Mesenchymal stem cell (in vitro differentiated cells and primary cell): ENCODE results near the gene RNF114.

ENCODE experiments used
- DNase-seq: peaks from one replicate; pipeline ENCODE4 v3.0.0-alpha.2; 2013
- H2AFZ ChIP-seq: one replicate; pipeline ENCODE4 v1.6.1; 2013; ENCODE audit warnings: low read depth, mild to moderate bottlenecking, control low read depth, inconsistent platforms, low read length, moderate library complexity
- H2AK5ac ChIP-seq: 2 replicates; pipeline ENCODE4 v1.6.1; 2013; ENCODE audit warnings: low read length, moderate library complexity, mild to moderate bottlenecking, inconsistent platforms; ENCODE audit not compliant: severe bottlenecking
- H2BK120ac ChIP-seq: one replicate; pipeline ENCODE4 v1.6.1; 2013; ENCODE audit warnings: low read depth, mild to moderate bottlenecking, inconsistent platforms, low read length, moderate library complexity
- H2BK12ac ChIP-seq, 2 experiments: one replicate each; pipeline ENCODE4 v1.6.1; 2013; ENCODE audit warnings: inconsistent platforms in 2 of 2, low read length in 2 of 2, mild to moderate bottlenecking in 2 of 2, moderate library complexity in 2 of 2, control low read depth in 1 of 2
- H2BK15ac ChIP-seq: one replicate; pipeline ENCODE4 v1.6.1; 2013; ENCODE audit warnings: mild to moderate bottlenecking, low read depth, inconsistent platforms; ENCODE audit not compliant: poor library complexity, severe bottlenecking
- H2BK5ac ChIP-seq: 2 replicates; pipeline ENCODE4 v1.6.1; 2013; ENCODE audit warnings: low read depth, mild to moderate bottlenecking, low read length, control low read depth, inconsistent platforms; ENCODE audit not compliant: poor library complexity, severe bottlenecking
- H3K14ac ChIP-seq, 2 experiments: one replicate each; pipeline ENCODE4 v1.6.1; 2013; ENCODE audit warnings: inconsistent platforms in 2 of 2, low read length in 2 of 2, control low read depth in 1 of 2, mild to moderate bottlenecking in 1 of 2, moderate library complexity in 1 of 2
- H3K18ac ChIP-seq, 2 experiments: one replicate each; pipeline ENCODE4 v1.6.1; 2013; ENCODE audit warnings: inconsistent platforms in 2 of 2, low read length in 2 of 2, control low read depth in 1 of 2, low read depth in 1 of 2, mild to moderate bottlenecking in 1 of 2
- H3K23ac ChIP-seq, 2 experiments: one replicate each; pipeline ENCODE4 v1.6.1; 2013; ENCODE audit warnings: inconsistent platforms in 2 of 2, low read length in 2 of 2, mild to moderate bottlenecking in 2 of 2, moderate library complexity in 2 of 2, control low read depth in 1 of 2
- H3K27ac ChIP-seq: 2 replicates; pipeline ENCODE4 v1.5.1; 2013; ENCODE audit warnings: mild to moderate bottlenecking, moderate library complexity, low read length, control low read depth, inconsistent platforms; ENCODE audit not compliant: poor library complexity, severe bottlenecking
- H3K27me3 ChIP-seq, 2 experiments: 2 replicates each; pipeline versions ENCODE4 v1.6.1 to v1.7.0; 2013; ENCODE audit warnings: low read length in 2 of 2, mild to moderate bottlenecking in 2 of 2, moderate library complexity in 2 of 2, control low read depth in 1 of 2, inconsistent platforms in 1 of 2; ENCODE audit not compliant: control insufficient read depth in 1 of 2, insufficient read depth in 1 of 2
- H3K36me3 ChIP-seq, 2 experiments: 2 replicates each; pipeline versions ENCODE4 v1.6.1 to v1.7.0; 2013; ENCODE audit warnings: low read length in 2 of 2, control low read depth in 1 of 2, inconsistent platforms in 1 of 2, low read depth in 1 of 2, mild to moderate bottlenecking in 1 of 2; ENCODE audit not compliant: insufficient read depth in 2 of 2, control insufficient read depth in 1 of 2
- H3K4ac ChIP-seq, 2 experiments: one replicate each; pipeline ENCODE4 v1.6.1; 2013; ENCODE audit warnings: inconsistent platforms in 2 of 2, low read length in 2 of 2, mild to moderate bottlenecking in 2 of 2, moderate library complexity in 2 of 2, control low read depth in 1 of 2, low read depth in 1 of 2
- H3K4me1 ChIP-seq: 2 replicates; pipeline ENCODE4 v1.6.1; 2013; ENCODE audit warnings: low read depth, low read length, control low read depth; ENCODE audit not compliant: control insufficient read depth, insufficient read depth
- H3K4me2 ChIP-seq: 2 replicates; pipeline ENCODE4 v1.6.1; 2013; ENCODE audit warnings: low read length, mild to moderate bottlenecking, inconsistent platforms; ENCODE audit not compliant: poor library complexity, severe bottlenecking
- H3K4me3 ChIP-seq, 2 experiments: 2 replicates each; pipeline versions ENCODE4 v1.5.1 to v1.7.0; 2013; ENCODE audit warnings: low read length in 2 of 2, mild to moderate bottlenecking in 2 of 2, control low read depth in 1 of 2, low read depth in 1 of 2; ENCODE audit not compliant: insufficient read depth in 1 of 2
- H3K79me1 ChIP-seq: replicated peaks from 2 replicates; pipeline ENCODE4 v1.6.1; 2013; ENCODE audit warnings: mild to moderate bottlenecking, control low read depth, low read length, inconsistent platforms; ENCODE audit not compliant: poor library complexity, severe bottlenecking
- H3K9ac ChIP-seq: 2 replicates; pipeline ENCODE4 v1.7.0; 2013; ENCODE audit warnings: mild to moderate bottlenecking, low read length, moderate library complexity
- H3K9me3 ChIP-seq: 2 replicates; pipeline ENCODE4 v1.7.0; 2013; ENCODE audit warnings: mild to moderate bottlenecking, low read length; ENCODE audit not compliant: control insufficient read depth
- H4K8ac ChIP-seq: one replicate; pipeline ENCODE4 v1.6.1; 2013; ENCODE audit warnings: inconsistent platforms, mild to moderate bottlenecking, low read length, moderate library complexity
- H4K91ac ChIP-seq: one replicate; pipeline ENCODE4 v1.6.1; 2013; ENCODE audit warnings: mild to moderate bottlenecking, low read length, inconsistent platforms
- WGBS: methylation state at CpG from one replicate; pipeline ENCODE4 v1.1.7; 2013; ENCODE audit warnings: mixed read lengths; 5-methylcytosine and 5-hydroxymethylcytosine counted together

The RNF114 gene

GRCh38 chr20:49935746-49936152, 448 bp upstream of the RNF114 start:
- no peak for DNase-seq
- Histone ChIP-seq H3K9me3 (no peaks in the 10 kb centered on the region), H3K4ac (no peak overlapping the region), H2BK15ac (peak overlapping the region; percentile 45), H2BK5ac (no peak overlapping the region), H4K8ac (no peak overlapping the region), H2AK5ac (no peak overlapping the region), H3K18ac (peak overlapping the region; percentile 68 to 70), H3K4me3 (peak overlapping the region in 1 of 2 experiments; percentile 100), H4K91ac (no peak overlapping the region), H2BK12ac (peak overlapping the region; percentile 28 to 87), H3K27me3 (no peaks in the 10 kb centered on the region), H2AFZ (no peak overlapping the region), H3K23ac (no peak overlapping the region), H3K4me2 (peak overlapping the region; percentile 71), H2BK120ac (no peak overlapping the region), H3K4me1 (peaks cover 13% of the 10 kb centered on the region), H3K27ac (no peak overlapping the region), H3K79me1 (no peaks in the 10 kb centered on the region), H3K9ac (peak overlapping the region; percentile 84), H3K36me3 (peaks cover 1 to 6% of the 10 kb centered on the region in 2 experiments), H3K14ac (no peak overlapping the region)
- 82% methylated on average over 14 of the region's 21 CpGs for WGBS

DNA sequence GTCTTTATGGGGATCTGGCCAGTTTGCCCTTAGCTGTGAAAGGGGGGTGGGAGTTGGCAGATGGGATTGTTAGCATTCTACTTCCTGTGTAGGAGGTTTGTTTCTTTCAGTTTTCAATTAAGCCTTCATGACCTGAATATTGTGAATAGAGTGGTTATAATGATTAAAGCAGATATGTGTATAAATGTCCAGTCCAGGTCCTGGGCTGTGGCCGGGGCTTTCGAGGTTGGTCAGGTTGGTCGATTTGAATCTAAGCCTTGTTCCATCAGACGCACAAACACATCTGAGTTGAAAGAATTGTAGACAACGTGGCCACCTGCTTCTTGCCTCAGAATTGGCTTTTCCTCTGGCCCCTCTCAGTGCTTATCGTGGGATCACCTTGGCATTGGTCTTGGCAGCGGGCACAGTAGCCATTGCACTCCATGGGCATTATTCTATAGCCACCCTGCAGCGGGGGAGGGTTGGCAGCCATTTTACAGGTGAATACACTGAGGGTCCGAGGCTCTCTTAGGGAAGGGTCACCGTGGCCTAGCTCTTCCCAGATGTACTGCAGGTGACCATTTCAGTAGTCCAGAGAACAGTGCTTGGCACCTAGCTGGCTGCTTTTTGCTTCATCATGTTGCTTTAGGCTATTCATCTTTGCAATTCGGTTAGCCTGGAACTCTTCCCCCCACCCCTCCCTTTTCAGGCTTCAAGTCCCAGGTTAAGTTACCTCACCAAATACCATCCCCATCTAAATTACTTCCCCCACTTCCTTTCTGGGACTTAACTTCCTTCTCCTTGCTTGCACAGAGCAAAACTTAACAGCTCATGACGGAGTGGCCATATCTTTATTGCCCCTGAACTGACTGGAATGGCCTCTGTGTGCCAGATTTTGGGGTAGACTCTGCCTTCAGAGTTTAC, 1.1 kb downstream of the RNF114 start:
- H2AK5ac ChIP-seq: no peak overlapping the region
- H3K4me1 ChIP-seq: peaks cover 13% of the 10 kb centered on the region
- WGBS: 14% methylated on average over 12 of the region's 12 CpGs
- peak overlapping the region; percentile 48 for H3K27ac ChIP-seq
- no peak overlapping the region for H3K23ac ChIP-seq
- no peak overlapping the region for H4K8ac ChIP-seq
- no peak overlapping the region for H2BK15ac ChIP-seq
- H3K18ac ChIP-seq: peak overlapping the region in 1 of 2 experiments; percentile 89
- H2BK5ac ChIP-seq: no peak overlapping the region
- H3K9me3 ChIP-seq: no peaks in the 10 kb centered on the region
- no peak overlapping the region for H2BK120ac ChIP-seq
- H3K36me3 ChIP-seq: peaks cover 12 to 20% of the 10 kb centered on the region in 2 experiments
- DNase-seq: no peak
- H3K14ac ChIP-seq: peak overlapping the region in 1 of 2 experiments; percentile 0
- peak overlapping the region; percentile 44 for H3K4me2 ChIP-seq
- no peak overlapping the region for H3K4ac ChIP-seq
- no peak overlapping the region for H4K91ac ChIP-seq
- peak overlapping the region; percentile 97 for H3K9ac ChIP-seq
- no peaks in the 10 kb centered on the region for H3K79me1 ChIP-seq
- H3K4me3 ChIP-seq: peak overlapping the region; percentile 95 to 100
- H2BK12ac ChIP-seq: no peak overlapping the region
- no peak overlapping the region for H2AFZ ChIP-seq
- no peaks in the 10 kb centered on the region for H3K27me3 ChIP-seq

DNA sequence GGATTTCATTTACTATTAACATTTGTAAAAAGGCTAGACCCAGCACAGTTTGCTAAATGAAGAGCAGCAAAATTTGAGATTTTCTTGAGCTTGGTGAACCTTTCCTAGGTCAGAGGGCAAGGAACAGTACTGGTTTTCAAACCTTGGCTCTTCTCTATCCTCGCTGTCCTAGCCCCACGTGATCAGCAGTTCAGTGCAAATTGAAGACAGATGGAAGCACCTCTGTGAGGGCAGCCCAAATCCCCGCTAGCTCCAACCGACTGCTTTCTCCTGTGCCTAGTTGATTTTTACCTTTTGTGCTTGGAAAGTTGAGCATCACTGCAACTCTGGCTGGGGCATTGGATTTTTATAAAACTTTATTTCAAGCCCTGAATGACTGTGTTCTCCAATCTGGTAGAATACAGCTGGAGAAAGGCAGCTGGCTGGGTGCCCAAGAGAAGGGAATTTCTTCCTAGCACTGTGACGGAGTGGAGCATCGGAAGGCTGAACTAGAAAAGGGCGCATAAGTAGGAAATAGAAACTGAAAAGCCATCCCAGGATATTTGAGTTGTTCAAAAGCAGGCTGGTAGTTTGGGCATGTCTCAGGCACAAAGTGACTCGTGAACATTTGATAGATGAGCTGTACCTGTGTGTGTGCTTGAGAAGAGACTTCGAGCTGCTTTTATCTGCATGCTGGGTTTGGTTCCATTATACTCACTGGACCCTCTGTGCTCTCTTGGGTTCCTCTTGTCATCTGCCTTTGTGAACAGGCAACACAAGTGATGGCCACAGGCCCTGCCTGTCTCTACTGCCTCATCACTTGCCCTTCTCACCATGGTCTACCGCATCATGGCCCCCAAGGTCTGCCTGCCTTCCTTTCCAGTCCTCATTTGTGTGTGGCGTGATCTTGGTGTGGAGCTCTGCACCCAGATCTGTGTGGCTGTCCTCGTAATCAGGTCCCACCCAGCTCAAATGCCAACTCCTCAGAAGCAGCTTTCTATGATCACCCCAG, 2.3 kb downstream of the RNF114 start:
- peaks cover 3% of the 10 kb centered on the region for H3K79me1 ChIP-seq
- H3K23ac ChIP-seq: no peak overlapping the region
- peak overlapping the region in 1 of 2 experiments; percentile 61 for H3K14ac ChIP-seq
- no peak overlapping the region for H2BK120ac ChIP-seq
- H2BK5ac ChIP-seq: no peak overlapping the region
- peak; percentile 71 for DNase-seq
- no peak overlapping the region for H2BK12ac ChIP-seq
- H2BK15ac ChIP-seq: no peak overlapping the region
- H3K36me3 ChIP-seq: peaks cover 18 to 32% of the 10 kb centered on the region in 2 experiments
- peak overlapping the region; percentile 12 for H3K4me2 ChIP-seq
- no peaks in the 10 kb centered on the region for H3K27me3 ChIP-seq
- H3K4ac ChIP-seq: no peak overlapping the region
- peak overlapping the region in 1 of 2 experiments; percentile 100 for H3K4me3 ChIP-seq
- no peak overlapping the region for H4K8ac ChIP-seq
- no peak overlapping the region for H2AFZ ChIP-seq
- peak overlapping the region; percentile 97 for H3K9ac ChIP-seq
- H3K9me3 ChIP-seq: no peaks in the 10 kb centered on the region
- H2AK5ac ChIP-seq: peak overlapping the region; percentile 1
- 83% methylated on average over 12 of the region's 12 CpGs for WGBS
- H3K4me1 ChIP-seq: peaks cover 16% of the 10 kb centered on the region
- H4K91ac ChIP-seq: no peak overlapping the region
- H3K18ac ChIP-seq: no peak overlapping the region
- H3K27ac ChIP-seq: no peak overlapping the region
